Activated CD4-positive, alpha-beta T cell treated with anti-CD3 and anti-CD28 coated beads for 36 hours (primary cell): ENCODE measurements around the gene ZNF17. TPM values are rescaled to one million over a fixed set of nuclear protein-coding genes. Genes with fewer than 3 reads are reported as not detected.

Source experiments
- ATAC-seq: fragments of 200-7000 bp; cut with Tn5 transposase; one replicate; pipeline ENCODE4 v1.10.0; 2021; ENCODE audit warnings: mild to moderate bottlenecking, moderate library complexity
- CTCF ChIA-PET: fragments of 350-600 bp; sonication (Branson Sonifier 250); formaldehyde crosslinking; loops from one replicate; lab custom pipeline; 2021; ENCODE audit warnings: antibody characterized with exemption; lab: Charles Lee
- POLR2A ChIA-PET: fragments of 350-600 bp; sonication (Branson Sonifier 250); formaldehyde crosslinking; loops from one replicate; lab custom pipeline; 2021; ENCODE audit warnings: antibody characterized with exemption, inconsistent platforms; lab: Charles Lee
- DNase-seq: peaks from one replicate; pipeline ENCODE4 v3.0.0-alpha.2; 2020
- H3K27ac Mint-ChIP-seq: one replicate; pipeline ENCODE4 v1.8.0; 2021; ENCODE audit warnings: mixed read lengths
- H3K27me3 Mint-ChIP-seq: one replicate; pipeline ENCODE4 v1.8.0; 2021; ENCODE audit warnings: mixed read lengths
- H3K36me3 Mint-ChIP-seq: one replicate; pipeline ENCODE4 v1.8.0; 2021; ENCODE audit warnings: low read depth, mixed read lengths
- H3K4me1 Mint-ChIP-seq: one replicate; pipeline ENCODE4 v1.8.0; 2021; ENCODE audit warnings: mixed read lengths
- H3K4me3 Mint-ChIP-seq: one replicate; pipeline ENCODE4 v1.8.0; 2021; ENCODE audit warnings: mild to moderate bottlenecking, moderate library complexity, mixed read lengths
- H3K9me3 Mint-ChIP-seq: one replicate; pipeline ENCODE4 v1.8.0; 2021; ENCODE audit warnings: low read depth, mixed read lengths
- intact Hi-C, 2 experiments: fragments of 100-400 bp; cut with DNase I in 1 of 2; cut with micrococcal nuclease in 1 of 2; formaldehyde crosslinking; loops; one replicate each; pipeline versions ENCODE4 v1.14.2 to v1.15.1; 2022 to 2024; cut with DNase I, micrococcal nuclease
- total RNA-seq, 2 experiments: library from RNA; stranded (reverse); gene quantifications; one replicate each; pipeline ENCODE4 v1.2.3, GENCODE V29; 2021

ZNF17 gene
- total RNA-seq, 2 experiments from 2014 or later, result 6.4 to 8.3 TPM

GRCh38 chr19:57434386-57435061, 23.6 kb downstream of the ZNF17 start:
- Mint-ChIP-seq H3K27ac (peak overlapping the region; percentile 89), H3K36me3 (peaks cover 45% of the 10 kb centered on the region), H3K4me1 (peaks cover 21% of the 10 kb centered on the region), H3K27me3 (no peaks in the 10 kb centered on the region), H3K4me3 (peak overlapping the region; percentile 92), H3K9me3 (peaks cover 12% of the 10 kb centered on the region)
- intact Hi-C loops, result loop anchor here (1.0 to 10.0 kb wide), 26 partner anchors 23 to 1120 kb away; partner anchors contain the start of genes TRAPPC2B (in 2 of the 2), ZNF17 (in 2 of the 2), ZNF547 (in 2 of the 2) and ZNF548 (in 2 of the 2)
- ATAC-seq (peak; percentile 10), DNase-seq (no peak)
- POLR2A ChIA-PET, result interaction anchor here (0.5 to 0.6 kb wide), 2 partner anchors 8 to 48 kb away, joined by 3 read pairs; no protein-coding TSS in a partner anchor
- CTCF ChIA-PET, result no interaction called here

- CTCF ChIA-PET, result interaction anchor here (0.8 kb wide), 1 partner anchor 28 kb away, joined by 3 read pairs; no protein-coding TSS in a partner anchor
- intact Hi-C loops, result loop anchor here (1.0 to 10.0 kb wide), 26 partner anchors 24 to 1121 kb away; partner anchors contain the start of genes TRAPPC2B (in 2 of the 2), ZNF17 (in 2 of the 2), ZNF547 (in 2 of the 2) and ZNF548 (in 2 of the 2)
Observed at GRCh38 chr19:57435062-57435978, 24.4 kb downstream of the ZNF17 start, which contains the start of gene ZNF749. Gene ZNF749, plus strand, starts transcription at chr19:57435325. Its CDS starts 254 bp downstream, at chr19:57435579.

GRCh38 chr19:57436417-57436816, 25.5 kb downstream of the ZNF17 start:
- no peak for ATAC-seq
- DNase-seq, result no peak
- Mint-ChIP-seq H3K4me1 (peaks cover 21% of the 10 kb centered on the region), H3K27me3 (no peaks in the 10 kb centered on the region), H3K9me3 (peaks cover 26% of the 10 kb centered on the region), H3K4me3 (peak overlapping the region; percentile 92), H3K27ac (peak overlapping the region; percentile 89), H3K36me3 (peaks cover 62% of the 10 kb centered on the region)
- ChIA-PET CTCF (interaction anchor here (0.7 kb wide), 1 partner anchor 274 kb away, joined by 3 read pairs; no protein-coding TSS in a partner anchor), POLR2A (interaction anchor here (0.5 kb wide), 1 partner anchor 705 kb away, joined by 4 read pairs; no protein-coding TSS in a partner anchor)
- intact Hi-C loops, result loop anchor here in 1 of 2 experiments (10.0 kb wide), 1 partner anchor 1122 kb away; the partner anchor contains the start of gene ZSCAN5A

More at GRCh38 chr19:57435062-57435978, 24.4 kb downstream of the ZNF17 start, which contains the start of gene ZNF749:
- peak; percentile 98 for ATAC-seq
- DNase-seq, result peak; percentile 97
- no peaks in the 10 kb centered on the region for H3K27me3 Mint-ChIP-seq
- peaks cover 19% of the 10 kb centered on the region for H3K9me3 Mint-ChIP-seq
- POLR2A ChIA-PET, result interaction anchor here (0.6 kb wide), 1 partner anchor 8 kb away, joined by 3 read pairs; no protein-coding TSS in a partner anchor
- H3K36me3 Mint-ChIP-seq, result peaks cover 53% of the 10 kb centered on the region
- H3K4me1 Mint-ChIP-seq, result peaks cover 21% of the 10 kb centered on the region
- peak within 1 kb of the TSS; percentile 89 for H3K27ac Mint-ChIP-seq
- H3K4me3 Mint-ChIP-seq, result peak within 1 kb of the TSS; percentile 92

GRCh38 chr19:57437931-57438330, 27.0 kb downstream of the ZNF17 start:
- Mint-ChIP-seq H3K4me1 (peaks cover 21% of the 10 kb centered on the region), H3K36me3 (peaks cover 78% of the 10 kb centered on the region)
- POLR2A ChIA-PET, result no interaction called here

GRCh38 chr19:57438925-57439324, 28.0 kb downstream of the ZNF17 start:
- H3K27me3 Mint-ChIP-seq, result no peaks in the 10 kb centered on the region
- H3K9me3 Mint-ChIP-seq, result peaks cover 46% of the 10 kb centered on the region
- DNase-seq, result no peak
- intact Hi-C loops, result loop anchor here in 1 of 2 experiments (10.0 kb wide), 1 partner anchor 1124 kb away; the partner anchor contains the start of gene ZSCAN5A
- ATAC-seq, result no peak
- ChIA-PET CTCF (no interaction called here), POLR2A (no interaction called here)
- H3K4me1 Mint-ChIP-seq, result peaks cover 21% of the 10 kb centered on the region
- H3K27ac Mint-ChIP-seq, result no peak overlapping the region
- peaks cover 88% of the 10 kb centered on the region for H3K36me3 Mint-ChIP-seq
- H3K4me3 Mint-ChIP-seq, result no peak overlapping the region

More at GRCh38 chr19:57437931-57438330, 27.0 kb downstream of the ZNF17 start:
- no peak overlapping the region for H3K4me3 Mint-ChIP-seq
- intact Hi-C loops, result loop anchor here in 1 of 2 experiments (10.0 kb wide), 1 partner anchor 1123 kb away; the partner anchor contains the start of gene ZSCAN5A
- CTCF ChIA-PET, result no interaction called here
- peaks cover 38% of the 10 kb centered on the region for H3K9me3 Mint-ChIP-seq
- H3K27ac Mint-ChIP-seq, result no peak overlapping the region
- ATAC-seq (no peak), DNase-seq (no peak)
- no peaks in the 10 kb centered on the region for H3K27me3 Mint-ChIP-seq

- peaks cover 55% of the 10 kb centered on the region for H3K9me3 Mint-ChIP-seq
- H3K27me3 Mint-ChIP-seq, result no peaks in the 10 kb centered on the region
- peaks cover 3% of the 10 kb centered on the region for H3K4me1 Mint-ChIP-seq
- POLR2A ChIA-PET, result no interaction called here
- intact Hi-C loops, result no loop called here
- DNase-seq, result no peak
- no peak overlapping the region for H3K27ac Mint-ChIP-seq
- CTCF ChIA-PET, result no interaction called here
- ATAC-seq, result no peak
- H3K4me3 Mint-ChIP-seq, result no peak overlapping the region
- peaks cover 88% of the 10 kb centered on the region for H3K36me3 Mint-ChIP-seq
Observed at GRCh38 chr19:57441979-57442752, 31.2 kb downstream of the ZNF17 start.

GRCh38 chr19:57443121-57443696, 32.2 kb downstream of the ZNF17 start:
- Mint-ChIP-seq H3K27ac (no peak overlapping the region), H3K4me3 (no peak overlapping the region), H3K36me3 (peaks cover 82% of the 10 kb centered on the region), H3K27me3 (no peaks in the 10 kb centered on the region), H3K4me1 (no peaks in the 10 kb centered on the region), H3K9me3 (peaks cover 55% of the 10 kb centered on the region)
- DNase-seq (no peak), ATAC-seq (no peak)
- intact Hi-C loops, result no loop called here
- CTCF ChIA-PET, result no interaction called here
- POLR2A ChIA-PET, result no interaction called here

- H3K36me3 Mint-ChIP-seq, result peaks cover 57% of the 10 kb centered on the region
- CTCF ChIA-PET, result no interaction called here
- no peak overlapping the region for H3K27ac Mint-ChIP-seq
- no peaks in the 10 kb centered on the region for H3K4me1 Mint-ChIP-seq
- DNase-seq, result no peak
- H3K27me3 Mint-ChIP-seq, result no peaks in the 10 kb centered on the region
- ATAC-seq, result no peak
- intact Hi-C loops, result no loop called here
- peaks cover 47% of the 10 kb centered on the region for H3K9me3 Mint-ChIP-seq
- no peak overlapping the region for H3K4me3 Mint-ChIP-seq
- POLR2A ChIA-PET, result no interaction called here
Observed at GRCh38 chr19:57452307-57452706, 41.3 kb downstream of the ZNF17 start.

- ChIA-PET POLR2A (no interaction called here), CTCF (no interaction called here)
- ATAC-seq (peak; percentile 65), DNase-seq (peak; percentile 43)
- Mint-ChIP-seq H3K27me3 (no peaks in the 10 kb centered on the region), H3K4me3 (no peak overlapping the region), H3K4me1 (no peaks in the 10 kb centered on the region), H3K27ac (no peak overlapping the region), H3K9me3 (peaks cover 56% of the 10 kb centered on the region), H3K36me3 (peaks cover 48% of the 10 kb centered on the region)
- intact Hi-C loops, result no loop called here
Observed at GRCh38 chr19:57465680-57466381, 54.9 kb downstream of the ZNF17 start.

GRCh38 chr19:57466489-57466888, 55.5 kb downstream of the ZNF17 start:
- H3K9me3 Mint-ChIP-seq, result peaks cover 57% of the 10 kb centered on the region
- H3K4me3 Mint-ChIP-seq, result no peak overlapping the region
- intact Hi-C loops, result no loop called here
- DNase-seq (no peak), ATAC-seq (no peak)
- H3K27me3 Mint-ChIP-seq, result no peaks in the 10 kb centered on the region
- ChIA-PET CTCF (no interaction called here), POLR2A (no interaction called here)
- H3K36me3 Mint-ChIP-seq, result peaks cover 52% of the 10 kb centered on the region
- H3K27ac Mint-ChIP-seq, result no peak overlapping the region
- no peaks in the 10 kb centered on the region for H3K4me1 Mint-ChIP-seq
